Left renal pelvis (tissue), 4 donors: ENCODE results near the gene CYP39A1. TPM values are rescaled to one million over a fixed set of nuclear protein-coding genes. Genes with fewer than 3 reads are reported as not detected.
"Not testable (repeated sequence)": the region's sequence is repeated elsewhere in the genome, so short reads cannot be mapped to it uniquely, and the experiment has no call there.

Source experiments
- DNase-seq, 4 donors: peaks; one replicate each; pipeline ENCODE4 v3.0.0-alpha.2; 2013; ENCODE audit warnings: low read depth in 4 of 4, low spot score in 3 of 4
- polyA plus RNA-seq, 4 donors: library from polyadenylated mRNA; unstranded; fragments of 120-200 nt; gene quantifications; one replicate each; pipeline ENCODE4 v1.2.1, GENCODE V29; 2013; ENCODE audit not compliant: insufficient read length in 4 of 4

Gene CYP39A1
- polyA plus RNA-seq, 4 donors = 8.1 to 13.6 (median 8.7) TPM

- DNase-seq = no peak
Measured at GRCh38 chr6:46651816-46652215, 802 bp downstream of the CYP39A1 start.

GRCh38 chr6:46651006-46651405, 1.6 kb downstream of the CYP39A1 start:
- DNase-seq = no peak

GRCh38 chr6:46648869-46649492, 3.6 kb downstream of the CYP39A1 start:
- DNase-seq = no peak

GRCh38 chr6:46648108-46648507, 4.5 kb downstream of the CYP39A1 start:
- DNase-seq = not testable (repeated sequence)

- no peak for DNase-seq
Measured at GRCh38 chr6:46645265-46645664, 7.4 kb downstream of the CYP39A1 start.

GRCh38 chr6:46642928-46643751, 9.5 kb downstream of the CYP39A1 start:
- no peak for DNase-seq

GRCh38 chr6:46638650-46639049, 14.0 kb downstream of the CYP39A1 start:
- no peak for DNase-seq

- DNase-seq = no peak
Measured at GRCh38 chr6:46637933-46638332, 14.7 kb downstream of the CYP39A1 start.

- DNase-seq = no peak
Measured at GRCh38 chr6:46637145-46637544, 15.5 kb downstream of the CYP39A1 start.

- DNase-seq = no peak
Measured at GRCh38 chr6:46635462-46635861, 17.2 kb downstream of the CYP39A1 start.

GRCh38 chr6:46632053-46632452, 20.6 kb downstream of the CYP39A1 start:
- no peak for DNase-seq

- DNase-seq = no peak
Measured at GRCh38 chr6:46629691-46630090, 22.9 kb downstream of the CYP39A1 start.

GRCh38 chr6:46628976-46629375, 23.6 kb downstream of the CYP39A1 start:
- DNase-seq = no peak

- DNase-seq = no peak
Measured at GRCh38 chr6:46628498-46628897, 24.1 kb downstream of the CYP39A1 start.

- DNase-seq = no peak
Measured at GRCh38 chr6:46626976-46627375, 25.6 kb downstream of the CYP39A1 start.

GRCh38 chr6:46626228-46626909, 26.2 kb downstream of the CYP39A1 start:
- peak in 1 of 4 donors; percentile 19 for DNase-seq

GRCh38 chr6:46618726-46619125, 33.9 kb downstream of the CYP39A1 start:
- no peak for DNase-seq

GRCh38 chr6:46612645-46613044, 40.0 kb downstream of the CYP39A1 start:
- no peak for DNase-seq

GRCh38 chr6:46610862-46611553, 41.6 kb downstream of the CYP39A1 start:
- no peak for DNase-seq

- DNase-seq = no peak
Measured at GRCh38 chr6:46606338-46606737, 46.3 kb downstream of the CYP39A1 start.
